ENCODE data around the gene PTPRN2.

PTPRN2 gene

DNA sequence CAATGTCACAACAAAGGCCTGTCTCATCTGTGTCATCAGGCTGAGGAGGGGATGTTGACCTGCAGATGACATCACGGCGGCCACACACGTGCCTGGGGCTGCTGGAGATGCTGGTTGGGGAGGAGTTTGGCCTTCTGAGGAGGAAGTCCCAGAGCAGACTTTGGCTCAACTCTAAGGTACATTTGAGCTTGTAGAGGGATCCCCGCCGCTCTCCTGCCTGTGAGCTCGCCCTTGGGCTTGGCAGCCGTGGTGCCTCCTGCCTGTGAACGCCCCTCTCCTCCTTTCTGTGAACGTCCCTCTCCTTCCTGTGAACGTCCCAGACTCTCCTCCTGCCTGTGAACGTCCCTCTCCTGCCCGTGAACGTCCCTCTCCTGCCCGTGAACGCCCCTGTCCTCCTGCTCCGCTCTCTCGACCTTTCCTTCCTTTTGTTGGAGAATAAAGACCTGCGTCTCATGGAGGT, 1074.4 kb downstream of the PTPRN2 start:
- TF ChIP-seq, protein P1, sequence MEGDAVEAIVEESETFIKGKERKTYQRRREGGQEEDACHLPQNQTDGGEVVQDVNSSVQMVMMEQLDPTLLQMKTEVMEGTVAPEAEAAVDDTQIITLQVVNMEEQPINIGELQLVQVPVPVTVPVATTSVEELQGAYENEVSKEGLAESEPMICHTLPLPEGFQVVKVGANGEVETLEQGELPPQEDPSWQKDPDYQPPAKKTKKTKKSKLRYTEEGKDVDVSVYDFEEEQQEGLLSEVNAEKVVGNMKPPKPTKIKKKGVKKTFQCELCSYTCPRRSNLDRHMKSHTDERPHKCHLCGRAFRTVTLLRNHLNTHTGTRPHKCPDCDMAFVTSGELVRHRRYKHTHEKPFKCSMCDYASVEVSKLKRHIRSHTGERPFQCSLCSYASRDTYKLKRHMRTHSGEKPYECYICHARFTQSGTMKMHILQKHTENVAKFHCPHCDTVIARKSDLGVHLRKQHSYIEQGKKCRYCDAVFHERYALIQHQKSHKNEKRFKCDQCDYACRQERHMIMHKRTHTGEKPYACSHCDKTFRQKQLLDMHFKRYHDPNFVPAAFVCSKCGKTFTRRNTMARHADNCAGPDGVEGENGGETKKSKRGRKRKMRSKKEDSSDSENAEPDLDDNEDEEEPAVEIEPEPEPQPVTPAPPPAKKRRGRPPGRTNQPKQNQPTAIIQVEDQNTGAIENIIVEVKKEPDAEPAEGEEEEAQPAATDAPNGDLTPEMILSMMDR (IDR thresholded peaks at IDR 0.05; ENCODE audit: control insufficient read depth, extremely low read depth, insufficient read depth), result no peak
- no peak overlapping the region for H3K4me3 ChIP-seq (ENCODE audit: low read depth, low read length)
- no peak for DNase-seq (ENCODE audit: low read depth)

GRCh38 chr7:157509226-157509625, 1078.4 kb downstream of the PTPRN2 start:
- no peak overlapping the region for H3K4me3 ChIP-seq (ENCODE audit: low read depth, low read length)
- TF ChIP-seq, protein P1 (IDR thresholded peaks at IDR 0.05; ENCODE audit: control insufficient read depth, extremely low read depth, insufficient read depth), result no peak

GRCh38 chr7:157508477-157508881, 1079.1 kb downstream of the PTPRN2 start:
- H3K4me3 ChIP-seq (ENCODE audit: low read depth, low read length), result no peak overlapping the region
- no peak for DNase-seq (ENCODE audit: low read depth)
- TF ChIP-seq, protein P1 (IDR thresholded peaks at IDR 0.05; ENCODE audit: control insufficient read depth, extremely low read depth, insufficient read depth), result no peak

More at GRCh38 chr7:157509226-157509625, 1078.4 kb downstream of the PTPRN2 start:
- no peak for DNase-seq (ENCODE audit: low read depth)

DNA sequence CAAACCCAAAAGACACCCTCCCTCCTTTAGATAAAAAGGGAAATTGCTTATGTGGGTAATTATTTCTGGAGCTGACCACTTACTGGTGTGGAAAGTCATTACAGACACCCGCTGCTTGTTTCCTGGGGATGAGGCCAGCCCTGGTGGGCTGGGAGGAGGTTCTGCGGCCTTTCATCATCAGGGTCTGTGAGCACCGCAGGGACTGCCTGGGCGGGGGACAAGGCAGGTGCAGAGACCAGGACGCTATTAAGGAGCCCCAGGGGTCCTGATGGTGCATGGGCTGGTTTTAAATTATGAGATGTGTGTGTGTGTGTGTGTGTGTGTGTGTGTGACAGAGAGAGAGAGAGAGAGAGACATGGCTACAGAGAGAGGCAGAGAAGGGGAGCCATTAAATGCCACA, 1079.6 kb downstream of the PTPRN2 start:
- TF ChIP-seq, protein P1 (IDR thresholded peaks at IDR 0.05; ENCODE audit: control insufficient read depth, extremely low read depth, insufficient read depth), result no peak

DNA sequence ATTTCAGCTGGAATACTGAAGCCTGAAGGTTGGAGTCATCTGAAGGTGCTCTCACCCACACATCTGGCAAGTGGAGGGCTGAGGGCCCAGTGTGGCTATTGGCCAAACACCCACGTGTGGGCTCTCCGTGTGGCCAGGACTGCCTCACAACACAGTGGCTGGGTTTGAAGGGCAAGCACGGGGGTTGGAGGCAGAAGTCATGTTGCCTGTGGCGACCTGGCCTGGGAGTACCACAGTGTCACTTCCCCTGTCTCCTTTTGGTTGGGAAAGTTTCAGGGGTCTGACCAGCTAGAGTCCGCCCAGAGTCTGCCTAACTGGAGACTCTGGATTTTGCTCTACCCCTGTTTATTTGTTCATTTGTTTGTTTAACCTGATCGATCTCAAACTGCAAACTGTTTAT, 1081.4 kb downstream of the PTPRN2 start:
- TF ChIP-seq, protein P1 (IDR thresholded peaks at IDR 0.05; ENCODE audit: control insufficient read depth, extremely low read depth, insufficient read depth), result no peak
- no peak overlapping the region for H3K4me3 ChIP-seq (ENCODE audit: low read depth, low read length)
- no peak for DNase-seq (ENCODE audit: low read depth)

More for the DNA sequence above, 1079.6 kb downstream of the PTPRN2 start:
- DNase-seq (ENCODE audit: low read depth), result no peak
- no peak overlapping the region for H3K4me3 ChIP-seq (ENCODE audit: low read depth, low read length)

- TF ChIP-seq, protein P1 (IDR thresholded peaks at IDR 0.05; ENCODE audit: control insufficient read depth, extremely low read depth, insufficient read depth), result no peak
- no peak overlapping the region for H3K4me3 ChIP-seq (ENCODE audit: low read depth, low read length)
- no peak for DNase-seq (ENCODE audit: low read depth)
Measured at GRCh38 chr7:157505646-157506045, 1082.0 kb downstream of the PTPRN2 start.

GRCh38 chr7:157503229-157503628, 1084.4 kb downstream of the PTPRN2 start:
- TF ChIP-seq, protein P1 (IDR thresholded peaks at IDR 0.05; ENCODE audit: control insufficient read depth, extremely low read depth, insufficient read depth), result no peak
- H3K4me3 ChIP-seq (ENCODE audit: low read depth, low read length), result no peak overlapping the region
- DNase-seq (ENCODE audit: low read depth), result no peak

All from LNCaP clone FGC (cell line).